IMR-90 (cell line): ENCODE measurements around the gene MMP27. TPM values are rescaled to one million over a fixed set of nuclear protein-coding genes. Genes with fewer than 3 reads are reported as not detected.

Source experiments
- ATAC-seq: fragments of 200-7000 bp; cut with Tn5 transposase; 2 replicates; pipeline ENCODE4 v1.9.1; 2020; ENCODE audit warnings: low read depth, mild to moderate bottlenecking, moderate library complexity
- BruUV-seq: library from RNA; stranded (reverse); fragments of 400-500 nt; replicated peaks from 2 replicates; lab custom pipeline; 2021; lab: Mats Ljungman, UMichigan
- CTCF ChIA-PET: fragments of 300-600 bp; formaldehyde crosslinking; extraction: SDS; loops from one replicate; lab custom pipeline; 2021; ENCODE audit warnings: antibody characterized with exemption; lab: Yijun Ruan, JAX
- POLR2A ChIA-PET: fragments of 300-600 bp; sonication (Branson Sonifier 250); formaldehyde crosslinking; loops from one replicate; lab custom pipeline; 2022; ENCODE audit warnings: antibody characterized with exemption; ENCODE audit not compliant: unreplicated experiment; lab: Charles Lee
- DNase-seq: peaks from one replicate; pipeline ENCODE4 v3.0.0; 2013
- H2AFZ ChIP-seq: replicated peaks from 2 replicates; pipeline ENCODE3; 2013; ENCODE audit warnings: low read length, mild to moderate bottlenecking; ENCODE audit not compliant: poor library complexity
- H2AK5ac ChIP-seq: 2 replicates; pipeline ENCODE4 v1.6.1; 2013; ENCODE audit warnings: low read depth, low read length, inconsistent platforms
- H2AK9ac ChIP-seq: replicated peaks from 2 replicates; pipeline ENCODE3; 2013; ENCODE audit warnings: mild to moderate bottlenecking, low read depth, low read length, moderate library complexity; ENCODE audit not compliant: poor library complexity
- H2BK120ac ChIP-seq: 2 replicates; pipeline ENCODE4 v1.6.1; 2013; ENCODE audit warnings: low read depth, low read length, inconsistent platforms
- H2BK15ac ChIP-seq: 3 replicates; pipeline ENCODE4 v1.6.1; 2013; ENCODE audit warnings: low read depth, low read length, inconsistent platforms
- H2BK20ac ChIP-seq: 2 replicates; pipeline ENCODE4 v1.6.1; 2013; ENCODE audit warnings: low read depth, mild to moderate bottlenecking, inconsistent platforms, low read length, moderate library complexity
- H2BK5ac ChIP-seq: 2 replicates; pipeline ENCODE4 v1.6.1; 2013; ENCODE audit warnings: mild to moderate bottlenecking, low read depth, low read length, inconsistent platforms; ENCODE audit not compliant: poor library complexity, severe bottlenecking
- H3K14ac ChIP-seq: replicated peaks from 2 replicates; pipeline ENCODE4 v1.6.1; 2013; ENCODE audit warnings: low read depth, low read length, inconsistent platforms
- H3K18ac ChIP-seq: 2 replicates; pipeline ENCODE4 v1.6.1; 2013; ENCODE audit warnings: low read depth, low read length, control low read depth
- H3K23ac ChIP-seq: 2 replicates; pipeline ENCODE4 v1.6.1; 2013; ENCODE audit warnings: low read depth, low read length, inconsistent platforms
- H3K27ac ChIP-seq: 2 replicates; pipeline ENCODE4 v1.5.1; 2013; ENCODE audit warnings: mild to moderate bottlenecking, control low read depth, low read length; ENCODE audit not compliant: insufficient read depth
- H3K27me3 ChIP-seq: 2 replicates; pipeline ENCODE4 v1.6.1; 2013; ENCODE audit warnings: low read length; ENCODE audit not compliant: control insufficient read depth, insufficient read depth
- H3K36me3 ChIP-seq: 2 replicates; pipeline ENCODE4 v1.6.1; 2013; ENCODE audit warnings: low read length, mixed read lengths; ENCODE audit not compliant: control insufficient read depth, insufficient read depth
- H3K4ac ChIP-seq: 2 replicates; pipeline ENCODE4 v1.6.1; 2013; ENCODE audit warnings: low read depth, low read length, inconsistent platforms
- H3K4me1 ChIP-seq: 2 replicates; pipeline ENCODE4 v1.6.1; 2013; ENCODE audit warnings: low read length, mixed read lengths; ENCODE audit not compliant: control insufficient read depth, insufficient read depth
- H3K4me2 ChIP-seq: 2 replicates; pipeline ENCODE4 v1.6.1; 2013; ENCODE audit warnings: low read depth, mild to moderate bottlenecking, control low read depth, low read length, moderate library complexity
- H3K4me3 ChIP-seq: 2 replicates; pipeline ENCODE4 v1.5.1; 2013; ENCODE audit warnings: low read depth, mild to moderate bottlenecking, control low read depth, low read length, moderate library complexity; ENCODE audit not compliant: insufficient read depth
- H3K56ac ChIP-seq: 2 replicates; pipeline ENCODE4 v1.6.1; 2013; ENCODE audit warnings: low read length, inconsistent platforms; ENCODE audit not compliant: insufficient read depth; ENCODE audit errors: extremely low read depth
- H3K79me1 ChIP-seq, 2 experiments: 2 replicates each; pipeline ENCODE4 v1.6.1; 2013; ENCODE audit warnings: low read length in 2 of 2, inconsistent platforms in 1 of 2, low read depth in 1 of 2
- H3K9ac ChIP-seq: 2 replicates; pipeline ENCODE4 v1.6.1; 2013; ENCODE audit warnings: low read depth, low read length, control low read depth
- H3K9me1 ChIP-seq: 2 replicates; pipeline ENCODE4 v1.6.1; 2013; ENCODE audit warnings: low read length, inconsistent platforms; ENCODE audit not compliant: insufficient read depth
- H3K9me3 ChIP-seq: 2 replicates; pipeline ENCODE4 v1.6.1; 2013; ENCODE audit warnings: low read length; ENCODE audit not compliant: control insufficient read depth, insufficient read depth
- H4K20me1 ChIP-seq: 2 replicates; pipeline ENCODE4 v1.6.1; 2013; ENCODE audit warnings: low read length, inconsistent platforms; ENCODE audit not compliant: insufficient read depth
- H4K5ac ChIP-seq: 2 replicates; pipeline ENCODE4 v1.6.1; 2013; ENCODE audit warnings: mild to moderate bottlenecking, low read depth, low read length, control low read depth
- H4K8ac ChIP-seq, 2 experiments: 2 replicates each; pipeline ENCODE4 v1.6.1; 2013; ENCODE audit warnings: low read depth in 2 of 2, low read length in 2 of 2, control low read depth in 1 of 2, inconsistent platforms in 1 of 2
- H4K91ac ChIP-seq: 2 replicates; pipeline ENCODE4 v1.6.1; 2013; ENCODE audit warnings: low read depth, low read length, inconsistent platforms; ENCODE audit not compliant: insufficient read depth
- BHLHE40 ChIP-seq: fragments of 150-350 bp; IDR thresholded peaks from 2 replicates; pipeline ENCODE4 v1.6.1; 2016; ENCODE audit warnings: mild to moderate bottlenecking, low read depth, low read length
- CEBPB ChIP-seq: IDR thresholded peaks from 2 replicates; pipeline ENCODE4 v1.6.1; 2012; ENCODE audit warnings: low read depth, low read length, improper control_type of control experiment
- CHD1 ChIP-seq: IDR thresholded peaks from 2 replicates; pipeline ENCODE4 v1.6.1; 2012; ENCODE audit warnings: low read depth, low read length, improper control_type of control experiment
- FOS ChIP-seq: fragments of 150-350 bp; IDR thresholded peaks from 2 replicates; pipeline ENCODE4 v1.6.1; 2016; ENCODE audit warnings: low read depth, low read length
- MAFK ChIP-seq: IDR thresholded peaks from 2 replicates; pipeline ENCODE4 v1.6.1; 2012; ENCODE audit warnings: low read depth, low read length, improper control_type of control experiment
- MAZ ChIP-seq: IDR thresholded peaks from 2 replicates; pipeline ENCODE4 v1.6.1; 2012; ENCODE audit warnings: low read depth, mild to moderate bottlenecking, low read length, improper control_type of control experiment, moderate library complexity, borderline replicate concordance
- MXI1 ChIP-seq: IDR thresholded peaks from 2 replicates; pipeline ENCODE4 v1.6.1; 2012; ENCODE audit warnings: low read depth, mild to moderate bottlenecking, low read length, moderate library complexity, borderline replicate concordance
- NFE2L2 ChIP-seq: fragments of 150-350 bp; IDR thresholded peaks from 2 replicates; pipeline ENCODE4 v1.6.1; 2016; ENCODE audit warnings: low read depth, mild to moderate bottlenecking, low read length
- POLR2A ChIP-seq: IDR thresholded peaks from 2 replicates; pipeline ENCODE4 v1.6.1; 2012; ENCODE audit warnings: mild to moderate bottlenecking, low read depth, low read length
- RAD21 ChIP-seq: IDR thresholded peaks from 2 replicates; pipeline ENCODE4 v1.6.1; 2012; ENCODE audit warnings: low read length, improper control_type of control experiment
- RCOR1 ChIP-seq: IDR thresholded peaks from 2 replicates; pipeline ENCODE4 v1.6.1; 2012; ENCODE audit warnings: mild to moderate bottlenecking, low read length, improper control_type of control experiment; ENCODE audit not compliant: insufficient replicate concordance
- RFX5 ChIP-seq: IDR thresholded peaks from 2 replicates; pipeline ENCODE4 v1.8.0; 2012; ENCODE audit warnings: low read depth, mild to moderate bottlenecking, low read length, moderate library complexity
- SMC3 ChIP-seq: fragments of 150-350 bp; IDR thresholded peaks from 2 replicates; pipeline ENCODE4 v1.6.1; 2016; ENCODE audit warnings: low read depth, mild to moderate bottlenecking, antibody characterized with exemption, low read length, moderate library complexity
- USF2 ChIP-seq: fragments of 150-350 bp; IDR thresholded peaks from 2 replicates; pipeline ENCODE4 v1.6.1; 2017; ENCODE audit warnings: mild to moderate bottlenecking, antibody characterized with exemption, low read length, low read depth
- WGBS, 2 experiments: methylation state at CpG; one replicate each; pipeline versions ENCODE4 v1.1.5 to v1.1.7; 2013; ENCODE audit warnings: missing lambda C conversion rate in 2 of 2; ENCODE audit not compliant: insufficient read length in 1 of 2; ENCODE audit errors: extremely low coverage in 2 of 2; 5-methylcytosine and 5-hydroxymethylcytosine counted together
- dilution Hi-C: fragments of 300-500 bp; cut with HindIII; formaldehyde crosslinking; loops from one replicate; pipeline ENCODE4 v1.14.3; 2018; ENCODE audit warnings: low sequenced_read_pairs; ENCODE audit not compliant: unreplicated experiment
- in situ Hi-C: fragments of 300-500 bp; cut with MboI; formaldehyde crosslinking; loops from 3 replicates; pipeline ENCODE4 v1.14.3; 2019; ENCODE audit warnings: low sequenced_read_pairs, inconsistent platforms, mixed read lengths
- intact Hi-C: fragments of 100-400 bp; cut with micrococcal nuclease; formaldehyde crosslinking; loops from 2 replicates; pipeline ENCODE4 v1.10.0; 2022
- polyA plus RNA-seq, 3 experiments: library from polyadenylated mRNA; depleted of rRNA; stranded (reverse); fragments of >200 nt; gene quantifications; 2 replicates each; pipeline ENCODE4 v1.2.3, GENCODE V29; 2012; ENCODE audit warnings: low replicate concordance in 1 of 3
- total RNA-seq: library from RNA; depleted of rRNA; stranded (reverse); fragments of >200 nt; gene quantifications from 2 replicates; pipeline ENCODE4 v1.2.3, GENCODE V29; 2012
- TF ChIP-seq, protein P1 (sequence below): conservative IDR thresholded peaks from 2 replicates; pipeline ENCODE4 v1.5.1; 2012; ENCODE audit warnings: mild to moderate bottlenecking, low read depth, low read length, improper control_type of control experiment
- TF ChIP-seq, protein P2 (sequence below): fragments of 150-350 bp; IDR thresholded peaks from 2 replicates; pipeline ENCODE4 v1.6.1; 2016; ENCODE audit warnings: low read depth, mild to moderate bottlenecking, low read length, moderate library complexity, borderline replicate concordance

MMP27 gene
- total and polyA plus RNA-seq, 2 of the 4 experiments (the other 2 are of a cell fraction): not detected

DNA sequence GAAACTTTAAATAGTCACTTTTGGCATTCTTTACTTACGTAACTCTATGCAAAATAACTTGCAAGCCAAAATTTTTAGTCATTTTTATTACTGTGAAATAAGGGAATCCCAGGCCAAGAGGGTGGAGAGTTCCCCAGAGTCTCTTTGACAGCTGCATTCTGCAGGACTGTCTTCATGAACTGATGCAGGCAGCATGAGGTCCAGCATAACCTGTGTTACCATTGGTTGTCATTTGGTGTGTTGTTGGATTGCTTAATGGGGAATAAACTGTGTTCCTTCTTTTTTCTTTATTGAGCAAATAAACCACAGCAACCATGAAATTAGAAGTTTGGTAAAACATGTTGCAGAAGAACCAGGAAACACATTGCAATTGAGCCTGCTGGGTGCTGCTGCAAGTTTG lies 24.6 kb downstream of the MMP27 start:
- Histone ChIP-seq H3K27ac (no peak overlapping the region), H2AK9ac (no peak overlapping the region), H4K8ac (no peak overlapping the region), H2BK20ac (no peak overlapping the region), H3K4me3 (no peak overlapping the region), H3K9me1 (peaks cover 2% of the 10 kb centered on the region; the same call in 1 of the 2 replicates), H3K4ac (no peak overlapping the region), H2AK5ac (no peak overlapping the region), H3K4me1 (no peaks in the 10 kb centered on the region), H4K91ac (no peak overlapping the region), H3K56ac (no peak overlapping the region), H3K14ac (no peak overlapping the region), H2AFZ (no peak overlapping the region), H4K20me1 (no peaks in the 10 kb centered on the region), H3K23ac (no peak overlapping the region), H2BK15ac (no peak overlapping the region), H3K9ac (no peak overlapping the region), H3K79me1 (no peaks in the 10 kb centered on the region), H3K27me3 (peaks cover 11% of the 10 kb centered on the region), H3K9me3 (no peaks in the 10 kb centered on the region), H3K4me2 (no peak overlapping the region), H3K36me3 (no peaks in the 10 kb centered on the region), H3K18ac (no peak overlapping the region), H2BK120ac (no peak overlapping the region), H4K5ac (no peak overlapping the region), H2BK5ac (no peak overlapping the region)
- ATAC-seq (no peak), DNase-seq (no peak)
- BruUV-seq: no TSS peak
- CTCF ChIA-PET: no interaction called here
- in situ Hi-C loops: no loop called here
- TF ChIP-seq POLR2A: no peak
- no peak for TF ChIP-seq MXI1
- TF ChIP-seq RCOR1: no peak
- TF ChIP-seq, protein P1, sequence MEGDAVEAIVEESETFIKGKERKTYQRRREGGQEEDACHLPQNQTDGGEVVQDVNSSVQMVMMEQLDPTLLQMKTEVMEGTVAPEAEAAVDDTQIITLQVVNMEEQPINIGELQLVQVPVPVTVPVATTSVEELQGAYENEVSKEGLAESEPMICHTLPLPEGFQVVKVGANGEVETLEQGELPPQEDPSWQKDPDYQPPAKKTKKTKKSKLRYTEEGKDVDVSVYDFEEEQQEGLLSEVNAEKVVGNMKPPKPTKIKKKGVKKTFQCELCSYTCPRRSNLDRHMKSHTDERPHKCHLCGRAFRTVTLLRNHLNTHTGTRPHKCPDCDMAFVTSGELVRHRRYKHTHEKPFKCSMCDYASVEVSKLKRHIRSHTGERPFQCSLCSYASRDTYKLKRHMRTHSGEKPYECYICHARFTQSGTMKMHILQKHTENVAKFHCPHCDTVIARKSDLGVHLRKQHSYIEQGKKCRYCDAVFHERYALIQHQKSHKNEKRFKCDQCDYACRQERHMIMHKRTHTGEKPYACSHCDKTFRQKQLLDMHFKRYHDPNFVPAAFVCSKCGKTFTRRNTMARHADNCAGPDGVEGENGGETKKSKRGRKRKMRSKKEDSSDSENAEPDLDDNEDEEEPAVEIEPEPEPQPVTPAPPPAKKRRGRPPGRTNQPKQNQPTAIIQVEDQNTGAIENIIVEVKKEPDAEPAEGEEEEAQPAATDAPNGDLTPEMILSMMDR: no peak
- no peak for TF ChIP-seq SMC3
- no peak for TF ChIP-seq BHLHE40
- no peak for TF ChIP-seq FOS
- TF ChIP-seq MAZ: no peak
- no peak for TF ChIP-seq MAFK
- no peak for TF ChIP-seq USF2
- TF ChIP-seq CHD1: no peak
- TF ChIP-seq NFE2L2: no peak
- TF ChIP-seq CEBPB: no peak
- no peak for TF ChIP-seq RFX5
- TF ChIP-seq, protein P2, sequence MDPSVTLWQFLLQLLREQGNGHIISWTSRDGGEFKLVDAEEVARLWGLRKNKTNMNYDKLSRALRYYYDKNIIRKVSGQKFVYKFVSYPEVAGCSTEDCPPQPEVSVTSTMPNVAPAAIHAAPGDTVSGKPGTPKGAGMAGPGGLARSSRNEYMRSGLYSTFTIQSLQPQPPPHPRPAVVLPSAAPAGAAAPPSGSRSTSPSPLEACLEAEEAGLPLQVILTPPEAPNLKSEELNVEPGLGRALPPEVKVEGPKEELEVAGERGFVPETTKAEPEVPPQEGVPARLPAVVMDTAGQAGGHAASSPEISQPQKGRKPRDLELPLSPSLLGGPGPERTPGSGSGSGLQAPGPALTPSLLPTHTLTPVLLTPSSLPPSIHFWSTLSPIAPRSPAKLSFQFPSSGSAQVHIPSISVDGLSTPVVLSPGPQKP: no peak
- no peak for TF ChIP-seq RAD21
- intact Hi-C loops: no loop called here
- no CpG with 5 or more reads among the region's 1 CpG for WGBS, 2 experiments
- POLR2A ChIA-PET: no interaction called here
- dilution Hi-C loops: no loop called here
